Mucosa of stomach (tissue), 1 donor: ENCODE results near the gene RHAG.

Experiments used
- H3K27me3 ChIP-seq: one replicate; pipeline ENCODE4 v1.7.0; 2013; ENCODE audit warnings: mild to moderate bottlenecking, low read length; ENCODE audit not compliant: control insufficient read depth, insufficient read depth
- H3K36me3 ChIP-seq: one replicate; pipeline ENCODE4 v1.7.0; 2013; ENCODE audit warnings: low read length; ENCODE audit not compliant: control insufficient read depth, insufficient read depth
- H3K4me1 ChIP-seq: one replicate; pipeline ENCODE4 v1.7.0; 2013; ENCODE audit warnings: mild to moderate bottlenecking, low read length; ENCODE audit not compliant: control insufficient read depth, insufficient read depth
- H3K4me3 ChIP-seq: one replicate; pipeline ENCODE4 v1.7.0; 2013; ENCODE audit warnings: low read length
- H3K9ac ChIP-seq: one replicate; pipeline ENCODE4 v1.7.0; 2013; ENCODE audit warnings: mild to moderate bottlenecking, low read length, moderate library complexity
- H3K9me3 ChIP-seq: one replicate; pipeline ENCODE4 v1.7.0; 2013; ENCODE audit warnings: mild to moderate bottlenecking, low read length, moderate library complexity; ENCODE audit not compliant: control insufficient read depth
- donor health status: Pancreatic carcinoma.

Gene RHAG

GRCh38 chr6:49555951-49556350, 80.7 kb downstream of the RHAG start:
- H3K4me1 ChIP-seq, result peaks cover 24% of the 10 kb centered on the region
- H3K27me3 ChIP-seq, result peaks cover 2% of the 10 kb centered on the region
- no peaks in the 10 kb centered on the region for H3K36me3 ChIP-seq
- H3K9ac ChIP-seq, result no peak overlapping the region
- no peak overlapping the region for H3K4me3 ChIP-seq
- no peaks in the 10 kb centered on the region for H3K9me3 ChIP-seq
